Measurements from ENCODE around the gene DYSF.

DYSF gene

GRCh38 chr2:71531522-71532047, 78.2 kb downstream of the DYSF start:
- DNase-seq: no peak

GRCh38 chr2:71532327-71532726, 79.0 kb downstream of the DYSF start:
- no peak for DNase-seq

DNA sequence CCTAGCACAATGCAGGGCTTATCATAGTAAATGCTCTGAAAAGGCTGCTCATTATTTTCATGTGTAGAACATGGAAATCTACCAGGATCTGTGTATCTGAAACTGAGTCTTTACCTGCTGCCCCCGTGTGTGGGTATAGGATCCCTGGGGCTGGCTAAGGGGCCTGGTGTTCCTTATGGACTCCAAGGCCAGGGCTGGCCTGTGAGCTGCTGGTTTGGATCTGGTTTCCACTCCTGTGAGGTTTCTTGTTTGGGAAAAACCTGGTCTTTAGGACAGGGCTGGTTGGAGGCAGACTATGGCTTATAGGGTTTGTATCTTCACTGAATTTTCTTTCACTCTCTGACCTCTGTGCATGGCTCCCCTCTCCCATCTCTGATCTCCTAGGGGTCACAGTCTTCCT, 80.8 kb downstream of the DYSF start:
- no peak for DNase-seq

GRCh38 chr2:71534826-71535225, 81.5 kb downstream of the DYSF start:
- no peak for DNase-seq

DNA sequence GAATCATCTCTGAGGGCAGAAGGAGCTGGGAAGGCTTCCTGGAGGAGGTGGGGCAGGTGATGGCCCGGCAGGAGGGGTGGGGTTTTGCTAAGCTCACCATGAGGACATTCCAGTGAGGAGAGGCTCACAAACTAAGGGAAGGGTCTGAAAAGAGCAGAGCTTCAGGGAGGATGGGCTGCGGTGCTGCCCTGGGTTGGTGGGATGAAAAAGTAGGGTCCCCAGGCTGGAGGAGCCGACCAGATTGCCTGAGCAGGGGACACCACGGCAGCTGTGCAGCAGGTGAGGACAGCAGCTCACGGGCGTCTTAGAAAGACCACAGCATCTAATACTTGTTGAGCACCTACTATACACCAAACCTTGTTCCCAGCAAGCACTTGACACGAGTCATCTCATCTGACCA, 82.2 kb downstream of the DYSF start:
- no peak for DNase-seq

DNA sequence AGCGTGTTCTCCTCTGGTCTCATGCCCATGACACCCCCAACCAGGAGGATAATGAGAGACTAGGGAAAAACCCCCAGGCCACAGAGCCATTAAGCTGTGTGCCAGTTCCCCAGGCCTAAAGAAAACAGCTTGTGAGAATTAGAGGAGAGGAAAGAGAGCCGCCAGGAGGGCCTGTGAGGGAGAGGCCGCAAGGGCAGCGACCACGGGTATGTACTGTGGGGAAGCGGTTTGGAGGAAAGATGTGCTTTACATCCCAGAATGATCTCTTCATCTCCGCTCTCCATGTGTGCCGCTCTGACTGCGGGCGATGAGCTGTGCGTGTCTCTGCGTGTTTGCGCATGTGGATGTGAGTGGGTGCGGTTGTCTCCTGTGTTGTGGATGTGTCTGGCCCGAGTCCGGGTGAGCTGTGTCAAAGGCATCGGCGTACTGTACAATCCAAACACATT, 82.9 kb downstream of the DYSF start:
- DNase-seq: no peak

DNA sequence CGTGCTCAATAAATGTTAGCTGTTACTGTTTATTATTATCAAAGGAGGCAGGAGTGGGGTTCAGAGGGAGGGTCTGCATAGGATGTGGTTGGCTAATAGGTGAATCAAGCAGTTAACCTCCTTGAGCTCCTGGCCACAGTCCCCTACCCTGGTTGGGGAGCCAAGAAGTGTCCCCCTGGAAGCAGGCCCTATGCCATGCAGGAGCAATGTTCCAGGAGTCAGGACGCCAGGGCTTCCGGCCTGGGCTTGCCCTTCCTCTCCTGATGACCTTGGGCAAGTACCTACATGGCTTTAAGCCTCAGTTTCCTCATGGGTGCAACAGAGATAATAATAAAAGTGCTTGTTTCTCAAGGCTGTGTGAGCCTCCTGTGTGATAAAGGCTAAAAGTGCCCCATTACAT, 84.9 kb downstream of the DYSF start:
- DNase-seq: no peak

DNA sequence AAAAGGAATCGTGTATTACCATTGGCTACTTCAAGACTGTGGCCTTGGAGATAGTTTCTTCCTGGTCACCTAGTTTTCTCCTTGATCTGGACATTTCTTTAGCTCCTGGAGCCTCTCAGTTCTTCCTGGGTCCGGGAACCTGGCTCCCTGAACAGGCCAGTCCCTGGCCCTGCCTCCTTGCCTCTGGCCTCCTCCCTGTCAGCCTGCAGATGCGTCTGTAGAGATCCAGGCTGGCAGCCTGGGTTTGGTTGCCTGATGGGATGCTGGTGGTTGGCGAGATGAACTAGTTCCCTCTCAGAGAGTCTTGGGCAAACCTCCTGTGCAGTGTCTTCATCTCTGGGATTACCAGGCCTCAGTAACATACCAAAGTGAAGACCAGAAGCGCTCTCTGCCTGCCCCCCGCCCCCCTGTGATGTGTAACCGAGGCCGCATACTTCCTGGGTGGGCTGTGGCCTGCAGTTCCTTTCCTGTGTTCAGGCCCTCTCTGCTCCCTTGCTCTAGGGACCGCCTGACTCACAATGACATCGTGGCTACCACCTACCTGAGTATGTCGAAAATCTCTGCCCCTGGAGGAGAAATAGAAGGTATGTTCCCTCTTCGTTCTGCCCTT, 85.4 kb downstream of the DYSF start:
- DNase-seq: no peak

- DNase-seq: no peak
Observed at GRCh38 chr2:71540818-71541217, 87.5 kb downstream of the DYSF start.

DNA sequence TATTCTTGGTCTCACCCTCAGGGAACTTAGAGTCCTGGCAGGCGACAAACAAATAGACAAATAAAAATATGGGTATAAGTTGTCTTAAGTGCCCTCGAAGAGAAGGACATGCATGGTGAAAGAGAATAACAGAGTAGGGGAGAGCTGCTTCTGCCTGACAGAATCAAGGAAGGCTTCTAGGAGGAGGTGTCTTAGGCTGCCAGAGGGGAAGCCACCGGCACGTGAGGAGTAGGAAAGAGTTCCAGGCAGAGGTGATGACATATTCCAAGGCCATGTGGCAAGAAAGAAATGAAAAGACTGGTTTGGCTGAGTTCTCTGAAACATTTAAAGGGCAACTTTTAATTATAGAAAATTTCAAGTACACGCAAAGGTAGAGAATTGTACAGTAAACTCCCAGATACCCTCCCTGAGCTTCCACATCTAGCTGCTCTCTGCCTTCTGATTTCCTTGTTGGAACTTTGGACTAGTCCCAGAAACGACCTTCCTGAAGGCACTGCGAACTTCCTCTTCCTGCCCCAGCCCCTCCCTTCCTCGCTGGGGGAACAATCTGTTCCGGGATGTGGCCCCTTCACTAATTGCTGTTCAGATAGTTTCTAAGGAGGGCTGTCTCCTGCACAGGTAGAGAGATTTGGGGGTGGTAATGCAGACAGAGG, 91.7 kb downstream of the DYSF start:
- DNase-seq: no peak

GRCh38 chr2:71545572-71546274, 92.4 kb downstream of the DYSF start:
- DNase-seq: no peak

DNA sequence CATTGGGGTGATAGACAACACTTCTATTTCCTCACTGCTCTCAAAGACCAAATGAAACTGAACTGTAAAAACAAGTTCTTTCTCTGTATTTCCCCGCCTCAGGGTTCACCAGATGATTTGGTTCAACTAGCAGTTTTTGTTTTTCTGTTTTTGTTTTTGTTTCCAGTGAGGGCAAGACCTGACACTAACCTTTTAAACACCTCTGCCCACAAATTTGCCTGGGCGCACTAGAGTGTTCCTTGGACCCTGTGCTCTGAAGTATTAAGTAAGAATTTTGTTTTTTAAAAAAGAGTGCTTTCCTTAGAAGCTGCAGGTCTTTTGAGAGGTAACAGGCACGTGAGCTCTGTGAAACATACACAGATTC, 92.9 kb downstream of the DYSF start:
- DNase-seq: no peak

- no peak for DNase-seq
Observed at GRCh38 chr2:71546777-71547281, 93.5 kb downstream of the DYSF start.

DNA sequence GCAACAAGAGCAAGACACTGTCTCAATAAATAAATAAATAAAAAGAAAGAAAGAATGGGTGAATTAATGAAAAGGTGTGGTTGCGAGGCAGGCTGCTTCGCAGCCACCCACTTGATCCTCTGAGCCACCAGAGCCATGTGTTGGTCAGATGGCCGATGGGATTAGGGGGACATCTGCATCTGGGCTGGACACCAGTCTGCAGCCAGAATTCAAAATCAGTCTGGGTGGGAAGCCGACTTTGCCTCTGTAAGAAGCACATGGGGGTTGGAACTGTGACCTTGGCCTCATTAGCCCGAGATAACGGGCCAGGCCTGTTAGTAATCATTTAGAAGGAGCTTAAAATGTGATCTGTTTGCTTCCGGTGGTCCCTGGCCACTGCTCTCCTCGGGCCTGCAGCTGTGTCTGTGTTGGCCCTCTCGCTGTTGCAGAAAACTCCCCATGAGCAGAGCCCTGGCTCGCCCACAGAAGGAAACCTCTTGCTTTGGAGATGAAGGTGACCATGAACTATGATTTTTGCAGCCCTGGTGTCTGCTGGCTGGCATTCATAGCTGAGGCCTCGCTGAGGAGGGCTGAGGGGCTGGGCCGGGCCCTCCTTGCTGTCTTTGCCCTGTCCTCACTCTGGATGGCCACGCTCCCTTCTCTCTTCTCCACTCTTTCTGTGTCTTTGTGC, 94.4 kb downstream of the DYSF start:
- DNase-seq: no peak

DNA sequence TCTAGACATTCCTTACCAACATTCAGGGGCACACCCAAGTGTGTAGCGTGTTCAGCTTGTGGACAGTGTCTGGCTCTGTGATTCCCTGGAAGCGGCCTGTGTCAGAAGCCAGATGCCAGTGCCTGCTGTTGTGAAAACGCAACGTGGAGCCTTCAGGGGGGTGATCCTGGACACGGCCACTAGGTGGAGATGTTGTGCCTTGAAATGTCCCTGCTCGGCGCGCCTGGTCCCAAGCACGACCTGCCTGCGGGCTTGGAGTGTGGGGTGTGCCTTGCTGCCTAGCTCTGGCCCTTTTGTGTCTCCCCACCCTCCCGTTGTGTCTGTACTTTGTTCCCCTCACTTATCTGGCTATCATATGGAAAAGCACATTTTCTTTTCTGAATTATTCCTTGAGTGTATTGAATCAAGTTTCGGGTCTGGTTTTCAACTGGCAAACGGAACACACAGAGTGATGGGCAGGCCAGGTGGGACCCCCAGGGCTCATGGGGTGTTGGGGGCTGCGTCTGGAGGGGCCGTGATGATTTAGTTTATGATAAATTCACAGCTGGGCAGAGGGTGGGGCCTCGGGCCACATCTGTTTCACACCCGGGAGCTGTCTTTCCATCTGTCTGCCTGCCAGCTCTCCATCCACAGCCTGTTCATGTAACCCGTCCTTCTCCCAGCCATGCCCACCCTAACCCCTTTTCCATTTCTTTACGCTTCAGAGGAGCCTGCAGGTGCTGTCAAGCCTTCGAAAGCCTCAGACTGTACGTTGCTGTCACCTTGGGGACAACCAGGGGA, 95.5 kb downstream of the DYSF start:
- DNase-seq: no peak

GRCh38 chr2:71550801-71551630, 97.7 kb downstream of the DYSF start:
- no peak for DNase-seq

GRCh38 chr2:71551631-71551915, 98.2 kb downstream of the DYSF start:
- no peak for DNase-seq

DNA sequence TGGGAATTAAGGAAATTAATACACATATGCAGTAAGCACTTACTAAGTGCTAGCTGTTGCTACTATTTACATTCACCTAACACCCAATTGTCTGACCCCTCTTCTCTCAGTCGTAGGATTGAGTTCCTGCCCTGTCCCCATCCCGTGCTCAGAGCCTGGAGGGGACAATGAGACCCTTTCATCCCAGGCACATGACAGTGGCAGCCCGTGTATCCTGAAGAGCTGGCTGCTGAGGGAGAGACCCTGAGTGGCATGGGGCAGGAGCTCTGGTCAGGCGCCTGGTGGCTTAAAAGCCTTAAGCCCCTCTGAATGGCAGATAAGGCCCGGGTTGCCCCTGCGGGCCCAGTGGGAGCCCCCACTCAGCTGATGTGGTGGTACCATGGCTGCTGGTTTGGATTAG, 99.0 kb downstream of the DYSF start:
- DNase-seq: no peak

DNA sequence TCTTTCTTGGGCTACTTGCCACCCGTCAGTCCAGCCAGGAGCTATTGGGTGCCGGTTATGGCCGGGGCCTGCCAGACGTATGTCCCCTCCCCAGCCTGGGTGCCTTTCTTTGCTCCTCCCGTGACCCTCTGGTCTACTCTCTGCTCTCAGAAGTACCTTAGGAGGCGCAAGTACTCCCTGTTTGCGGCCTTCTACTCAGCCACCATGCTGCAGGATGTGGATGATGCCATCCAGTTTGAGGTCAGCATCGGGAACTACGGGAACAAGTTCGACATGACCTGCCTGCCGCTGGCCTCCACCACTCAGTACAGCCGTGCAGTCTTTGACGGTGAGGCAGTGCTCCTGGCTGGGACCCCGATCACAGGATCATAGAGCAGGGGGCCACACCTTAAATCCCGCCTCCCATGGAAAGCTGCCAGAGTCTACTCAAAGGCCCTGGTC, 99.5 kb downstream of the DYSF start:
- no peak for DNase-seq

GRCh38 chr2:71554028-71554705, 100.8 kb downstream of the DYSF start:
- no peak for DNase-seq

GRCh38 chr2:71554706-71555056, 101.3 kb downstream of the DYSF start:
- no peak for DNase-seq
